Activated CD4-positive, alpha-beta memory T cell treated with anti-CD3 and anti-CD28 coated beads for 36 hours (primary cell): ENCODE data around the gene PABPN1L. TPM values are rescaled to one million over a fixed set of nuclear protein-coding genes. Genes with fewer than 3 reads are reported as not detected.

Experiments
- CTCF ChIA-PET: fragments of 350-600 bp; sonication (Branson Sonifier 250); formaldehyde crosslinking; loops from one replicate; lab custom pipeline; 2021; ENCODE audit warnings: antibody characterized with exemption, inconsistent platforms; lab: Charles Lee
- POLR2A ChIA-PET: fragments of 350-600 bp; sonication (Branson Sonifier 250); formaldehyde crosslinking; loops from one replicate; lab custom pipeline; 2021; ENCODE audit warnings: antibody characterized with exemption; lab: Charles Lee
- DNase-seq: peaks from one replicate; pipeline ENCODE4 v3.0.0-alpha.2; 2020
- H3K27ac Mint-ChIP-seq: one replicate; pipeline ENCODE4 v1.8.0; 2021; ENCODE audit warnings: mixed read lengths
- H3K27me3 Mint-ChIP-seq: one replicate; pipeline ENCODE4 v1.8.0; 2021; ENCODE audit warnings: mixed read lengths
- H3K36me3 Mint-ChIP-seq: one replicate; pipeline ENCODE4 v1.8.0; 2021; ENCODE audit warnings: mixed read lengths
- H3K4me1 Mint-ChIP-seq: one replicate; pipeline ENCODE4 v1.8.0; 2021; ENCODE audit warnings: low read depth, mixed read lengths
- H3K4me3 Mint-ChIP-seq: one replicate; pipeline ENCODE4 v1.8.0; 2021; ENCODE audit warnings: mild to moderate bottlenecking, mixed read lengths
- H3K9me3 Mint-ChIP-seq: one replicate; pipeline ENCODE4 v1.8.0; 2021; ENCODE audit warnings: mixed read lengths
- intact Hi-C: fragments of 100-400 bp; cut with micrococcal nuclease; formaldehyde crosslinking; loops from one replicate; pipeline ENCODE4 v1.15.1; 2023
- total RNA-seq, 2 experiments: library from RNA; stranded (reverse); gene quantifications; one replicate each; pipeline ENCODE4 v1.2.3, GENCODE V29; 2021

Gene PABPN1L
- total RNA-seq, 2 experiments from 2014 or later = not detected

DNA sequence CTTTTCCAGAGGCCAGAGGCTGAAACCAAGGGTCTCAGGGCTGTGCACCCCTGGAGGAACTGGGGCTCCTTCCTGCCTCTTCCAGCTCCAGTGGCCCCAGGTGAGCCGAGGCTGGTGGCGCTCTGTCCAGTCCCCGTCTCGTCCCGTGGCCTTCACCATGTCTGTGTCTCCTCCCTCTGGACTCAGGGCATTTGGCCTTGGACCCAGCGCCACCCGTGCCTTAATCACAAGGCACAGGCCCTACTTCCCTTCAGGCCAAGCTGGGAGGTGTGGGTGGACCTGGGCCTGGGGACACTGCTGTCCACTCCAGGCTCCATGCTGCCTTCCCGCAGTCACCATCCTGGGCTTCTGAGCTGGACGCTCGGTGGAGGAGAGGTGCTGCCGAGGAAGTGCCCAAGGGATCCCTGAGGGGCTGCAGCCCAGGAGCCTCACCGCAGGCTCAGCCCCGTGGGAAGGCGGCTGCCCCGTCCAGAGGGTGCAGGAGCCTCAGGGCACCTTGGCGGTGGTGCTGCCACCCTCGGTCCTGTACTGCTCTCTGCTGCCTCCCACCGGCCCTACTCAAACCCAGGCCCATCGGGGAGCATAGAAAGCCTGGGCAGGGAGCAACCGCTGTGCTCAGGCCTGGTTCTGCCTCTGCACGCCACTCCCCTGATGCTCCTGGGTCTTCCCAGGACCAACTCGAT is 45.2 kb downstream of the PABPN1L start:
- CTCF ChIA-PET = interaction anchor here (1.4 kb wide), 1 partner anchor 344 kb away, joined by 3 read pairs; no protein-coding TSS in a partner anchor
- no peak for DNase-seq
- no peaks in the 10 kb centered on the region for H3K27me3 Mint-ChIP-seq
- intact Hi-C loops = no loop called here
- H3K27ac Mint-ChIP-seq = no peak overlapping the region
- H3K4me1 Mint-ChIP-seq = no peaks in the 10 kb centered on the region
- no peaks in the 10 kb centered on the region for H3K36me3 Mint-ChIP-seq
- H3K9me3 Mint-ChIP-seq = no peaks in the 10 kb centered on the region
- POLR2A ChIA-PET = no interaction called here
- H3K4me3 Mint-ChIP-seq = no peak overlapping the region

DNA sequence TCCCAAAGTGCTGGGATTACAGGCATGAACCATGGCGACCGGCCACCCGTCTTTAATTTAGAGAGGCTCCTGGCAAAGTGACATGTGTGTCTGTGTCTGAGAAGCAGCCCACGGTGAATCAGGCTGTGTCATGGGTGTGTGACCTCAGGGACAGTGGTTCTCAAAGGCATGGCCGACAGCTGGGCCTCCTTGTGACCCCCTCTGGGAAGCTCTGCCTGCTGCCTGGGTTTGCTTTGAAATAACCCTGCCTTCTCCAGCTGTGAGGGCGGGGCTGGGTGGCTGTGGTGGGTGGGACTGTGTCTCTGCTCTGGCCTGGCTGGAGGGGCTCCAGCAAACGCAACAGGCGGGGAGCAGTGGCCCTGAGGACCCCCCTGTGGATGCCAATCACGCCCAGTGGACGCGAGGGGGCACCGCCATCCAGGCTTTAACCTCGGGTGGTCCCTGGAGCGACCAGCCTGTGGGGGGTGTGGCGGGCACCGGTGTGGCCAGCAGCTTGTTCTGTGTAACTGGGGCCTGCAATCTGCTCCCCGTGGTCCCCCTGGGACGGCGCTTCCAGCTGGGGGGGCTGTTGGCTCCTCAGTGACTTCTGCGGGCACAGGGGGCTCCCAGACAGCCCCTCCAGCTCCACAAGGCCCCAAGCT is 46.0 kb downstream of the PABPN1L start:
- intact Hi-C loops = no loop called here
- CTCF ChIA-PET = interaction anchor here (1.0 to 1.8 kb wide), 3 partner anchors 83 to 347 kb away, joined by 3 to 4 read pairs (median 3); no protein-coding TSS in a partner anchor
- Mint-ChIP-seq H3K36me3 (no peaks in the 10 kb centered on the region), H3K27ac (no peak overlapping the region), H3K4me3 (no peak overlapping the region), H3K4me1 (no peaks in the 10 kb centered on the region), H3K9me3 (no peaks in the 10 kb centered on the region), H3K27me3 (no peaks in the 10 kb centered on the region)
- POLR2A ChIA-PET = no interaction called here
- DNase-seq = no peak

- DNase-seq = no peak
- Mint-ChIP-seq H3K27ac (no peak overlapping the region), H3K4me1 (no peaks in the 10 kb centered on the region), H3K9me3 (no peaks in the 10 kb centered on the region), H3K4me3 (no peak overlapping the region), H3K36me3 (no peaks in the 10 kb centered on the region), H3K27me3 (no peaks in the 10 kb centered on the region)
- intact Hi-C loops = loop anchor here (10.0 kb wide), 1 partner anchor 276 kb away; the partner anchor contains the start of gene ACSF3
- CTCF ChIA-PET = interaction anchor here (0.9 to 1.8 kb wide), 2 partner anchors 14 to 348 kb away, joined by 3 to 4 read pairs; no protein-coding TSS in a partner anchor
- POLR2A ChIA-PET = no interaction called here
Measured at GRCh38 chr16:88819126-88819525, 47.3 kb downstream of the PABPN1L start.

GRCh38 chr16:88818575-88818874 is 47.9 kb downstream of the PABPN1L start:
- POLR2A ChIA-PET = no interaction called here
- CTCF ChIA-PET = interaction anchor here (0.9 to 1.1 kb wide), 2 partner anchors 14 to 39 kb away, joined by 3 to 4 read pairs; no protein-coding TSS in a partner anchor
- H3K27ac Mint-ChIP-seq = no peak overlapping the region
- no peaks in the 10 kb centered on the region for H3K9me3 Mint-ChIP-seq
- H3K4me3 Mint-ChIP-seq = no peak overlapping the region
- H3K36me3 Mint-ChIP-seq = no peaks in the 10 kb centered on the region
- no peak for DNase-seq
- no peaks in the 10 kb centered on the region for H3K27me3 Mint-ChIP-seq
- intact Hi-C loops = loop anchor here (10.0 kb wide), 1 partner anchor 276 kb away; the partner anchor contains the start of gene ACSF3
- H3K4me1 Mint-ChIP-seq = no peaks in the 10 kb centered on the region

DNA sequence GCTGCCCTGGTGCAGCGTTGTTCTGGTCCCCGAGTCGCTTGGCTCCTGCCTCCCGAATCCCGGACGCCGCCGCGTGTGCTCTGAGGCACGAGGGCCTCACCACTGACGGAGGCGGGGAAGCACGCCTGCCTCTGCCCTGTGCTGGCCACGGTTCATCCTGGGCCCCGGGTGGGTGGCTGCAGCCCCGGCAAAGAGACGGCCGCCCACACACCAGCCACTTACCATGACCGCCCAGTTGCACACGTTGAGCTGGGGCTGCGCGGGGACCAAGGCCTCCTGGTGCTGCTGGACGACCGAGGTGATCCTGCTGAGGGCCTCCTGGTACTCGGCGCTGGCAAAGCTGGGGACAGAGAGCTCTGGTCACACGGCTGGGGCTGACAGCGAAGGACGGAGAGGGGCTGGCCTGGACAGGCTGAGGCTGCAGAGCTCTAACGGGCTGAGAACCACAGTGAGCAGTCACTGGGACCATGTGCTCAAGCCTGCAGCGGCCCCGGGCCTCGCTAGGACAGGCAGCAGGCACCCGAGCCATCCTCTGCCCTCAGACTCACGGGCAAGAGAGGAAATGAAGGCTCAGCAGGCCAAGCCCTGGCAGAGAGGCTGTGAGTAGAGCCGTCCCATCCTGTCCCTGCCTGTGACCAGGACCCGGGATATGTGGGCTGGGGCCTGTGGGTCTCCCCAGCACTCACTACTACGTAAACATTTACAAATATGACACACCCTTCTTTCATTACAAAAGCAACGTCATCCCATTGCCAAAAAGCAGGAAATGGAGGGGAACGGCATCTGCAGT is 48.5 kb downstream of the PABPN1L start:
- Mint-ChIP-seq H3K4me1 (no peaks in the 10 kb centered on the region), H3K27me3 (no peaks in the 10 kb centered on the region), H3K36me3 (no peaks in the 10 kb centered on the region), H3K4me3 (no peak overlapping the region), H3K27ac (no peak overlapping the region), H3K9me3 (no peaks in the 10 kb centered on the region)
- POLR2A ChIA-PET = no interaction called here
- intact Hi-C loops = loop anchor here (2.0 to 10.0 kb wide), 2 partner anchors 277 to 349 kb away; partner anchors contain the start of gene ACSF3
- CTCF ChIA-PET = interaction anchor here (1.1 to 1.5 kb wide), 2 partner anchors 40 to 349 kb away, joined by 4 read pairs; no protein-coding TSS in a partner anchor
- DNase-seq = no peak

GRCh38 chr16:88816736-88817535 is 49.5 kb downstream of the PABPN1L start:
- Mint-ChIP-seq H3K27ac (no peak overlapping the region), H3K4me3 (no peak overlapping the region), H3K27me3 (no peaks in the 10 kb centered on the region), H3K9me3 (no peaks in the 10 kb centered on the region), H3K36me3 (no peaks in the 10 kb centered on the region), H3K4me1 (peaks cover 4% of the 10 kb centered on the region)
- DNase-seq = no peak
- ChIA-PET CTCF (interaction anchor here (1.5 to 2.0 kb wide), 2 partner anchors 41 to 350 kb away, joined by 4 to 14 read pairs; partner anchors contain the start of genes GALNS and TRAPPC2L), POLR2A (no interaction called here)
- intact Hi-C loops = loop anchor here (2.0 to 10.0 kb wide), 2 partner anchors 278 to 350 kb away; partner anchors contain the start of gene ACSF3

DNA sequence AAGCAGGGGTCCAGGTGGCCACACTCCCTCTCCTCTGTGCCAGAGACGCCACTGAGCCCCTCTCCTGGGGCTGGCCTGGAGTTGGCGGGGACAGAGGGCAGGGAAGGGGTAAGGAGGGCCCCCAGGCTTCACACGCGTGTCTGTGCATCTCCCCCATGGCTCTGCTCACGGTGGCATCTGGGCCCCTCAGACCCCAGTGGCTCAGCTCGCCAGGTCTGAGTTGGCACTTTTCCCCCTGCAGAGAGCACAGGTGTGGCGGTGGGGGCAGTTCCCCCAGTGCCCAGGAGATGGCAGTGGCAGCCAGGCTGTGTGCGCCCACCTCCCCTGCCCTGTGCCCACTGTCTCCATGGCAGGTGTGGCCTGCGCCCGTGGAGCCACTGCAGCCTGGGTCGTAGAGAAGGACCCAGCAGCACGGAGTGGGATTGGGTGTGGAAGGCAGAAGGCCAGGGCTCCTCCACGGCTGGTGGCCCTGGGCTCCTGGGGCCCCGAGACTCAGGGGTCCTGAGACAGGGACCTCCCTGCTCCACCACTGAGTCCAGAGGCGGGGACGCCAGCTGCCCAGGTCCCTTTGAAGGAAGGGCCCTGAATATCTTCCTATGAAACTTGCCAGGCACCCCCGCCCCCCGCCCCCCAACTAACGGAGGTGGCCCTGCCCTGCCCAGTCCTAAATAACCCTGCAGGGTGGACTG is 50.4 kb downstream of the PABPN1L start:
- H3K9me3 Mint-ChIP-seq = no peaks in the 10 kb centered on the region
- no peaks in the 10 kb centered on the region for H3K36me3 Mint-ChIP-seq
- ChIA-PET CTCF (interaction anchor here (0.8 to 2.0 kb wide), 6 partner anchors 16 to 352 kb away, joined by 3 to 14 read pairs (median 3); partner anchors contain the start of genes GALNS and TRAPPC2L), POLR2A (no interaction called here)
- H3K4me3 Mint-ChIP-seq = no peak overlapping the region
- peaks cover 4% of the 10 kb centered on the region for H3K4me1 Mint-ChIP-seq
- intact Hi-C loops = loop anchor here (2.0 to 10.0 kb wide), 2 partner anchors 279 to 351 kb away; partner anchors contain the start of gene ACSF3
- DNase-seq = peak; percentile 70
- H3K27me3 Mint-ChIP-seq = no peaks in the 10 kb centered on the region
- no peak overlapping the region for H3K27ac Mint-ChIP-seq

DNA sequence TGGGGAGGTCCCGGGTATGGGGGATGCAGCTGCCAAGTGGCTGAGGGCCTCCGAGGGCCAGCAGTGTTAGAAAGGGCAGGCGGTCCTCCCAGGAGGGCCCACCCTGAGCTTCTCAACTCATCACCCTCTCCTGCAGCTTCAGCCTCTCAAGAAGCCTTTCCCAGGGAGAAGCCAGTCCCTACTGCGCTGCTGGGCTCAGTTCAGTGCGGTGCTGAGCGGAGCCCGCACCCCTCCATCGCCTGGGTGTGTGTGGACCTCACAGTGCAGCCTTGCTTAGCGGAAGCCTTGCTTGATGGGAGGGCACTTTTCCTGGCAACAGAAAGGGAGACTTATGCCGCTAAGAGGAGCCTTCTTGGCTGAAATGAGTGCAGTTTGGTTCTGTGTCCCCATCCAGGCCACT is 51.2 kb downstream of the PABPN1L start:
- Mint-ChIP-seq H3K4me1 (peaks cover 6% of the 10 kb centered on the region), H3K9me3 (no peaks in the 10 kb centered on the region), H3K36me3 (peaks cover 8% of the 10 kb centered on the region), H3K4me3 (no peak overlapping the region), H3K27ac (no peak overlapping the region), H3K27me3 (no peaks in the 10 kb centered on the region)
- DNase-seq = no peak
- CTCF ChIA-PET = interaction anchor here (0.8 to 2.0 kb wide), 9 partner anchors 15 to 353 kb away, joined by 3 to 14 read pairs (median 3); partner anchors contain the start of genes GALNS and TRAPPC2L
- intact Hi-C loops = loop anchor here (10.0 kb wide), 1 partner anchor 280 kb away; the partner anchor contains the start of gene ACSF3
- POLR2A ChIA-PET = no interaction called here

DNA sequence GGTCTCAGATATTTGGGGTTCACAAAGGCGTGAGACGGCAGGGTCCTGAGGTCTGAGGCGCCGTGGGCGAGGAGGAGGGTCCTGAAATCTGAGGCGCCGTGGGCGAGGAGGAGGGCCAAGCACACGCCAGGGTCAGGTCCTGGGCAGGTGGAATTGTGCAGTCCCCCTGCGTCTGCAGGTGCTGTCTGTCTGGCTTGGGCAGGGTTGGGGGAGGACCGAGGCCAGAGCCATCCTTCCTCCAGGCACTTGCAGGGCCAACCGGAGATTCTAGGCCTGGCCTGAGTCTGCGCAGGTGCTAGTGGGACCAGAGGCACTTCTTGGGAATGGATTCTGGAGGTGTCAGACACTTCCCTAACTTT is 52.3 kb downstream of the PABPN1L start:
- intact Hi-C loops = loop anchor here (10.0 kb wide), 1 partner anchor 281 kb away; the partner anchor contains the start of gene ACSF3
- no peak overlapping the region for H3K27ac Mint-ChIP-seq
- H3K4me3 Mint-ChIP-seq = no peak overlapping the region
- POLR2A ChIA-PET = no interaction called here
- peaks cover 16% of the 10 kb centered on the region for H3K4me1 Mint-ChIP-seq
- H3K36me3 Mint-ChIP-seq = peaks cover 17% of the 10 kb centered on the region
- CTCF ChIA-PET = interaction anchor here (1.3 to 5.2 kb wide), 4 partner anchors 33 to 402 kb away, joined by 3 to 39 read pairs (median 8); partner anchors contain the start of genes GALNS and TRAPPC2L
- no peak for DNase-seq
- no peaks in the 10 kb centered on the region for H3K27me3 Mint-ChIP-seq
- H3K9me3 Mint-ChIP-seq = no peaks in the 10 kb centered on the region
